ENCODE data around the gene SMARCA2.

SMARCA2 gene

GRCh38 chr9:2174306-2174705 lies 159.2 kb downstream of the SMARCA2 start:
- TF ChIP-seq CTCF (IDR thresholded peaks at IDR 0.05; ENCODE audit: insufficient read depth, low read depth, low read length, missing control alignments): no peak
- DNase-seq (ENCODE audit: low read depth): no peak
- H3K4me3 ChIP-seq (ENCODE audit: low read length): no peak overlapping the region

GRCh38 chr9:2174911-2175310 lies 159.8 kb downstream of the SMARCA2 start:
- no peak for DNase-seq (ENCODE audit: low read depth)
- no peak overlapping the region for H3K4me3 ChIP-seq (ENCODE audit: low read length)
- TF ChIP-seq CTCF (IDR thresholded peaks at IDR 0.05; ENCODE audit: insufficient read depth, low read depth, low read length, missing control alignments): no peak

GRCh38 chr9:2177121-2177520 lies 162.0 kb downstream of the SMARCA2 start:
- DNase-seq (ENCODE audit: low read depth): no peak
- H3K4me3 ChIP-seq (ENCODE audit: low read length): no peak overlapping the region
- TF ChIP-seq CTCF (IDR thresholded peaks at IDR 0.05; ENCODE audit: insufficient read depth, low read depth, low read length, missing control alignments): no peak

GRCh38 chr9:2178034-2178734 lies 163.0 kb downstream of the SMARCA2 start:
- no peak overlapping the region for H3K4me3 ChIP-seq (ENCODE audit: low read length)
- TF ChIP-seq CTCF (IDR thresholded peaks at IDR 0.05; ENCODE audit: insufficient read depth, low read depth, low read length, missing control alignments): no peak
- DNase-seq (ENCODE audit: low read depth): peak; percentile 23

GRCh38 chr9:2179567-2179966 lies 164.4 kb downstream of the SMARCA2 start:
- DNase-seq (ENCODE audit: low read depth): peak; percentile 63
- no peak overlapping the region for H3K4me3 ChIP-seq (ENCODE audit: low read length)
- peak; percentile 45 for TF ChIP-seq CTCF (IDR thresholded peaks at IDR 0.05; ENCODE audit: insufficient read depth, low read depth, low read length, missing control alignments)

- DNase-seq (ENCODE audit: low read depth): no peak
- H3K4me3 ChIP-seq (ENCODE audit: low read length): no peak overlapping the region
- no peak for TF ChIP-seq CTCF (IDR thresholded peaks at IDR 0.05; ENCODE audit: insufficient read depth, low read depth, low read length, missing control alignments)
Measured at GRCh38 chr9:2180154-2180553, 165.0 kb downstream of the SMARCA2 start.

GRCh38 chr9:2180704-2181103 lies 165.6 kb downstream of the SMARCA2 start:
- no peak overlapping the region for H3K4me3 ChIP-seq (ENCODE audit: low read length)
- peak; percentile 17 for DNase-seq (ENCODE audit: low read depth)
- no peak for TF ChIP-seq CTCF (IDR thresholded peaks at IDR 0.05; ENCODE audit: insufficient read depth, low read depth, low read length, missing control alignments)
